Measurements from ENCODE around the gene FBXO38. TPM values are rescaled to one million over a fixed set of nuclear protein-coding genes. Genes with fewer than 3 reads are reported as not detected.

FBXO38 gene
- total RNA-seq, 1 experiment from 2014 or later, result 34.5 TPM

- Histone ChIP-seq H3K27me3 (ENCODE audit: control insufficient read depth, insufficient read depth, low read length) (peaks cover 23% of the 10 kb centered on the region), H3K4me3 (ENCODE audit: low read depth in 2 of 2, low read length in 2 of 2) (no peak overlapping the region), H3K27ac (ENCODE audit: low read length) (no peak overlapping the region), H3K4me1 (ENCODE audit: control insufficient read depth, insufficient read depth, low read length) (no peaks in the 10 kb centered on the region), H3K36me3 (ENCODE audit: control insufficient read depth, insufficient read depth, low read length) (no peaks in the 10 kb centered on the region), H3K9me3 (ENCODE audit: control insufficient read depth, insufficient read depth, low read depth, low read length) (no peaks in the 10 kb centered on the region)
- DNase-seq (ENCODE audit: low read depth, low spot score) (no peak), ATAC-seq (no peak)
- CTCF ChIA-PET, result no interaction called here
- intact Hi-C loops (cut with micrococcal nuclease; ENCODE audit: unreplicated experiment) (no loop called here), in situ Hi-C loops (cut with HindIII; ENCODE audit: low pct_unique_long_range_greater_than_20kb, low sequenced_read_pairs) (no loop called here)
- POLR2A ChIA-PET, result no interaction called here
- TF ChIP-seq TCF7L2 (IDR thresholded peaks at IDR 0.05; ENCODE audit: low read depth, low read length), result no peak
- TF ChIP-seq, protein P1, sequence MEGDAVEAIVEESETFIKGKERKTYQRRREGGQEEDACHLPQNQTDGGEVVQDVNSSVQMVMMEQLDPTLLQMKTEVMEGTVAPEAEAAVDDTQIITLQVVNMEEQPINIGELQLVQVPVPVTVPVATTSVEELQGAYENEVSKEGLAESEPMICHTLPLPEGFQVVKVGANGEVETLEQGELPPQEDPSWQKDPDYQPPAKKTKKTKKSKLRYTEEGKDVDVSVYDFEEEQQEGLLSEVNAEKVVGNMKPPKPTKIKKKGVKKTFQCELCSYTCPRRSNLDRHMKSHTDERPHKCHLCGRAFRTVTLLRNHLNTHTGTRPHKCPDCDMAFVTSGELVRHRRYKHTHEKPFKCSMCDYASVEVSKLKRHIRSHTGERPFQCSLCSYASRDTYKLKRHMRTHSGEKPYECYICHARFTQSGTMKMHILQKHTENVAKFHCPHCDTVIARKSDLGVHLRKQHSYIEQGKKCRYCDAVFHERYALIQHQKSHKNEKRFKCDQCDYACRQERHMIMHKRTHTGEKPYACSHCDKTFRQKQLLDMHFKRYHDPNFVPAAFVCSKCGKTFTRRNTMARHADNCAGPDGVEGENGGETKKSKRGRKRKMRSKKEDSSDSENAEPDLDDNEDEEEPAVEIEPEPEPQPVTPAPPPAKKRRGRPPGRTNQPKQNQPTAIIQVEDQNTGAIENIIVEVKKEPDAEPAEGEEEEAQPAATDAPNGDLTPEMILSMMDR (IDR thresholded peaks at IDR 0.05), result no peak
- TF ChIP-seq POLR2AphosphoS5 (IDR thresholded peaks at IDR 0.05; ENCODE audit: low read depth, low read length), result no peak
- no peak for TF ChIP-seq REST (IDR thresholded peaks at IDR 0.05; ENCODE audit: insufficient read depth in 1 of 2, low read depth in 2 of 2, low read length in 1 of 2)
- no peak for TF ChIP-seq SIN3A (IDR thresholded peaks at IDR 0.05; ENCODE audit: borderline replicate concordance, insufficient read depth, low read depth, low read length)
- no TSS peak for BruUV-seq (replicated peaks)
Measured at GRCh38 chr5:148486456-148486855, 102.7 kb downstream of the FBXO38 start.

GRCh38 chr5:148488757-148489156 is 105.0 kb downstream of the FBXO38 start:
- Histone ChIP-seq H3K4me1 (ENCODE audit: control insufficient read depth, insufficient read depth, low read length) (no peaks in the 10 kb centered on the region), H3K4me3 (ENCODE audit: low read depth in 2 of 2, low read length in 2 of 2) (no peak overlapping the region), H3K9me3 (ENCODE audit: control insufficient read depth, insufficient read depth, low read depth, low read length) (no peaks in the 10 kb centered on the region), H3K27ac (ENCODE audit: low read length) (no peak overlapping the region), H3K36me3 (ENCODE audit: control insufficient read depth, insufficient read depth, low read length) (no peaks in the 10 kb centered on the region), H3K27me3 (ENCODE audit: control insufficient read depth, insufficient read depth, low read length) (peaks cover 23% of the 10 kb centered on the region)
- intact Hi-C loops (cut with micrococcal nuclease; ENCODE audit: unreplicated experiment), result no loop called here
- in situ Hi-C loops (cut with HindIII; ENCODE audit: low pct_unique_long_range_greater_than_20kb, low sequenced_read_pairs), result no loop called here
- TF ChIP-seq SIN3A (IDR thresholded peaks at IDR 0.05; ENCODE audit: borderline replicate concordance, insufficient read depth, low read depth, low read length) (no peak), POLR2AphosphoS5 (IDR thresholded peaks at IDR 0.05; ENCODE audit: low read depth, low read length) (no peak), TCF7L2 (IDR thresholded peaks at IDR 0.05; ENCODE audit: low read depth, low read length) (no peak), REST (IDR thresholded peaks at IDR 0.05; ENCODE audit: insufficient read depth in 1 of 2, low read depth in 2 of 2, low read length in 1 of 2) (no peak)
- TF ChIP-seq, protein P1 (IDR thresholded peaks at IDR 0.05), result no peak
- no TSS peak for BruUV-seq (replicated peaks)
- ATAC-seq, result no peak
- no peak for DNase-seq (ENCODE audit: low read depth, low spot score)
- ChIA-PET POLR2A (interaction anchor here (0.5 kb wide), 1 partner anchor 137 kb away, joined by 8 read pairs; no protein-coding TSS in a partner anchor), CTCF (no interaction called here)

Data from Panc1 (cell line).